ENCODE results near the gene EXOC4. TPM values are rescaled to one million over a fixed set of nuclear protein-coding genes. Genes with fewer than 3 reads are reported as not detected.

Gene EXOC4
- total RNA-seq, 3 donors from 2014 or later, result 88.3 to 136 (median 99.6) TPM

DNA sequence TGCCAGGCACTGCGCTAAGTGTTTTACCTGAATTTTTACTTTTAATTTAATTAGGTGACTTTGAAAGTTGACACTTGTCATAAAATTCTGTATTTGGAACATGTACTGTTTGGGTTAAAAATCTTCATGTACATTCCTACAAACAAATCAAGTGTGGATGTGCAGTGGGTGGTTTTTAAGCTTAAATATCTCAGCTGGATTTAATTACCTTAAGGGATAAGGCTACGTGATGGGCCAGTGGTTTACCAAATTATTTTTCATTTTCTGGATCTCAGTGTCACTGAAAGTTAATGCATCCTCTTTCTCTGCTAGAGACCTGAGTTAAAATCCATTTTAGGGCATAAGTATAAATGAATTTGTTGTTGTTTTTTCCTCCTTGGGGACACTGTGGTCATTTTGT, 51.1 kb downstream of the EXOC4 start:
- Histone ChIP-seq H3K36me3 (peaks cover 14% of the 10 kb centered on the region), H3K4me1 (no peaks in the 10 kb centered on the region), H3K4me3 (no peak overlapping the region), H3K27ac (no peak overlapping the region), H3K9me3 (no peaks in the 10 kb centered on the region), H3K27me3 (no peaks in the 10 kb centered on the region)
- intact Hi-C loops (cut with DNase I; ENCODE audit: low total_unique reads), result loop anchor here (5.0 kb wide), 1 partner anchor 1072 kb away; no protein-coding TSS in a partner anchor
- TF ChIP-seq POLR2AphosphoS5 (IDR thresholded peaks at IDR 0.05) (no peak), POLR2A (IDR thresholded peaks at IDR 0.05) (no peak)
- TF ChIP-seq, protein P1, sequence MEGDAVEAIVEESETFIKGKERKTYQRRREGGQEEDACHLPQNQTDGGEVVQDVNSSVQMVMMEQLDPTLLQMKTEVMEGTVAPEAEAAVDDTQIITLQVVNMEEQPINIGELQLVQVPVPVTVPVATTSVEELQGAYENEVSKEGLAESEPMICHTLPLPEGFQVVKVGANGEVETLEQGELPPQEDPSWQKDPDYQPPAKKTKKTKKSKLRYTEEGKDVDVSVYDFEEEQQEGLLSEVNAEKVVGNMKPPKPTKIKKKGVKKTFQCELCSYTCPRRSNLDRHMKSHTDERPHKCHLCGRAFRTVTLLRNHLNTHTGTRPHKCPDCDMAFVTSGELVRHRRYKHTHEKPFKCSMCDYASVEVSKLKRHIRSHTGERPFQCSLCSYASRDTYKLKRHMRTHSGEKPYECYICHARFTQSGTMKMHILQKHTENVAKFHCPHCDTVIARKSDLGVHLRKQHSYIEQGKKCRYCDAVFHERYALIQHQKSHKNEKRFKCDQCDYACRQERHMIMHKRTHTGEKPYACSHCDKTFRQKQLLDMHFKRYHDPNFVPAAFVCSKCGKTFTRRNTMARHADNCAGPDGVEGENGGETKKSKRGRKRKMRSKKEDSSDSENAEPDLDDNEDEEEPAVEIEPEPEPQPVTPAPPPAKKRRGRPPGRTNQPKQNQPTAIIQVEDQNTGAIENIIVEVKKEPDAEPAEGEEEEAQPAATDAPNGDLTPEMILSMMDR (IDR thresholded peaks at IDR 0.05), result no peak
- no peak for DNase-seq (ENCODE audit: low spot score in 2 of 2)

DNA sequence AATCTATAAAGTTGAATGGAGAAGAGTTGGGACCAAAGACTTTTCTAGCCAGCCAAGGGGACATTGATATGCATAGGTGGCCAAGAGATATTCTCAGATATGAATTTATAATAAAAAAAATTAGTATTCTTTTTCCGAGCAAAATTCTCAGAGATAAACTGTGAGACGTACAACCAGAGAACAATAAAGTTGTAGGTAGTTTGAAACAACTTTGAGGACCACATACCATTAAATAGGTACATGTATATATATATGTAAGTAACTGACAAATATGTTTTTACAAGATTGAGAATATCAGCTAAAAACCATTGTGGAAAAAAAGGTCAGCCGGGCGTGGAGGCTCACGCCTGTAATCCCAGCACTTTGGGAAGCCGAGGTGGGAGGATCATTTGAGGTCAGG, 56.5 kb downstream of the EXOC4 start:
- TF ChIP-seq, protein P1 (IDR thresholded peaks at IDR 0.05), result no peak
- TF ChIP-seq POLR2A (IDR thresholded peaks at IDR 0.05), result no peak
- no peaks in the 10 kb centered on the region for H3K4me1 ChIP-seq
- peaks cover 14% of the 10 kb centered on the region for H3K36me3 ChIP-seq
- H3K4me3 ChIP-seq, result no peak overlapping the region
- intact Hi-C loops (cut with DNase I; ENCODE audit: low total_unique reads), result no loop called here
- no peak overlapping the region for H3K27ac ChIP-seq
- no peaks in the 10 kb centered on the region for H3K9me3 ChIP-seq
- no peaks in the 10 kb centered on the region for H3K27me3 ChIP-seq
- no peak for DNase-seq (ENCODE audit: low spot score in 2 of 2)

DNA sequence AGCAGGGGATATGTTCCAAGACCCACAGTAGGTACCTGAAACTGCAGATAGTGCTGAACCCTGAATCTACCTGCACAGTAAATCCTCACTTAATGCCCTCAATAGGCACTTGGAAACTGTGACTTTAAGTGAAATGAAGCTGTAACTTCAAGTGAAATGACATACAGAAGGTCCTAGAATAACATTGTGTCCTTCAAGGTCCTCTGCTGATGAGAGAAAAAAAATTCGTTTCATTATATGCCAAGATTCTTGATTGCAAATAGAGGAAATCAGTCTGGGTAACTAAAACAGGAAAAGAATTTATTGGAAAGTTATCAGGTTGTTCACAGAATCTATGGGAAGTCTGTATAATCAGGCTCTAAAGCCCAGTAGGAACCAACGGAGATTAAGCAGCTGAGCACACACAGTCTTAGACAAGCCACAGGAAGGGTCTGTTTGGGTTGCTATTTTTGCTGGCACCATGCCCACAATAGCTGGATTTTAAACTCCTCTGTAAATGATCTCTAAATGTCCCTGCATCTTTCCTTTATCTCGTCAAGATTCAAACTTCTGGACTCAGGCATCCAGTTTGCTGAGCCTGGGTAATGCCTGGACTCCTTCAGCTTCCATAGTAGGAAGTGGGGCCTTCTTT, 57.5 kb downstream of the EXOC4 start:
- Histone ChIP-seq H3K4me1 (no peaks in the 10 kb centered on the region), H3K27ac (no peak overlapping the region), H3K27me3 (no peaks in the 10 kb centered on the region), H3K4me3 (no peak overlapping the region), H3K9me3 (no peaks in the 10 kb centered on the region), H3K36me3 (peaks cover 14% of the 10 kb centered on the region)
- DNase-seq (ENCODE audit: low spot score in 2 of 2), result no peak
- no peak for TF ChIP-seq POLR2AphosphoS5 (IDR thresholded peaks at IDR 0.05)
- TF ChIP-seq POLR2A (IDR thresholded peaks at IDR 0.05), result no peak
- TF ChIP-seq, protein P1 (IDR thresholded peaks at IDR 0.05), result no peak
- intact Hi-C loops (cut with DNase I; ENCODE audit: low total_unique reads), result no loop called here

DNA sequence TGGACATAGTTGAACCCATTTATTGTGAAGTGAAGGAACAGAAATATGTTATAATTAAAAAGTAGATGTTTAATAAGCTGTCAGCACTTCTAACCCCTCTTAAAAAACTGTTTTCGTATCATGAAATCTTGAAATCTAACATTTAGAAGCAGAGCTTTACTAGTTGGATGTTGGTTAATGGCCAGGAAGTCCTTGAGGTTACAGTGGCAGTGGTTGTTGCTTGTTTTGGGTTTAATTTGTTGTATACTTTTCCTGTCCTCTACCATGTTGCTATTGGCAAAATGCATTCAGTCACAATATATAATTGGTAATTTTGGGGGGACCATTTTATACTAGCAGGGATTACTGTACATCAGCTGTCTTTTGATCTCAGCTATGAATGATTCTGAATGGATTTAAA, 60.7 kb downstream of the EXOC4 start:
- no peaks in the 10 kb centered on the region for H3K36me3 ChIP-seq
- no peak for DNase-seq (ENCODE audit: low spot score in 2 of 2)
- TF ChIP-seq POLR2A (IDR thresholded peaks at IDR 0.05) (no peak), POLR2AphosphoS5 (IDR thresholded peaks at IDR 0.05) (no peak)
- TF ChIP-seq, protein P1 (IDR thresholded peaks at IDR 0.05), result no peak
- no peaks in the 10 kb centered on the region for H3K9me3 ChIP-seq
- no peaks in the 10 kb centered on the region for H3K27me3 ChIP-seq
- no peaks in the 10 kb centered on the region for H3K4me1 ChIP-seq
- intact Hi-C loops (cut with DNase I; ENCODE audit: low total_unique reads), result no loop called here
- no peak overlapping the region for H3K4me3 ChIP-seq
- H3K27ac ChIP-seq, result no peak overlapping the region

DNA sequence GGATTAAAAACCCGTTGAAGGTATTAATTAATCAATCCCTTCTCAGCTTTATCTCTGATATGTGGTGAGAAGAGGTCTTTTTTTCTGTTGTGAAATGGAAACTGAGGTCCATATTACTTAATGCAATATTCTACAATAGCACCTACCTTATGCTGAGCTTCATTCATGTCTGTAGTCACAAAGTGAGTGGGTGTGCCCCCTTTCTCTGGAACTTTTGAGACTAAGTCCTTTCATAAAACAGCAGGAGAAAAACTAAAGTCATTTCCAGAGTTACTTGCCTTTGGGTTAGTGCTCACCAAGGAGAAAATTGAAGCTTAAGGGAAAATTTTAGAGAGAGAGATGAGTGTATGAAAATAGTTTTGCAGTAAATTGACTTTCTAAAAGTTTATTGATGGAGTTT, 61.2 kb downstream of the EXOC4 start:
- DNase-seq (ENCODE audit: low spot score in 2 of 2), result no peak
- Histone ChIP-seq H3K4me1 (no peaks in the 10 kb centered on the region), H3K27ac (no peak overlapping the region), H3K9me3 (no peaks in the 10 kb centered on the region), H3K36me3 (no peaks in the 10 kb centered on the region), H3K27me3 (no peaks in the 10 kb centered on the region), H3K4me3 (no peak overlapping the region)
- intact Hi-C loops (cut with DNase I; ENCODE audit: low total_unique reads), result no loop called here
- TF ChIP-seq POLR2AphosphoS5 (IDR thresholded peaks at IDR 0.05) (no peak), POLR2A (IDR thresholded peaks at IDR 0.05) (no peak)
- TF ChIP-seq, protein P1 (IDR thresholded peaks at IDR 0.05), result no peak
